Mesenchymal stem cell (in vitro differentiated cells and primary cell): ENCODE results near the gene ORC6.

Experiments
- DNase-seq: peaks from one replicate; pipeline ENCODE4 v3.0.0-alpha.2; 2013
- H2AFZ ChIP-seq: one replicate; pipeline ENCODE4 v1.6.1; 2013; ENCODE audit warnings: low read depth, mild to moderate bottlenecking, control low read depth, inconsistent platforms, low read length, moderate library complexity
- H2AK5ac ChIP-seq: 2 replicates; pipeline ENCODE4 v1.6.1; 2013; ENCODE audit warnings: low read length, moderate library complexity, mild to moderate bottlenecking, inconsistent platforms; ENCODE audit not compliant: severe bottlenecking
- H2BK120ac ChIP-seq: one replicate; pipeline ENCODE4 v1.6.1; 2013; ENCODE audit warnings: low read depth, mild to moderate bottlenecking, inconsistent platforms, low read length, moderate library complexity
- H2BK12ac ChIP-seq, 2 experiments: one replicate each; pipeline ENCODE4 v1.6.1; 2013; ENCODE audit warnings: inconsistent platforms in 2 of 2, low read length in 2 of 2, mild to moderate bottlenecking in 2 of 2, moderate library complexity in 2 of 2, control low read depth in 1 of 2
- H2BK15ac ChIP-seq: one replicate; pipeline ENCODE4 v1.6.1; 2013; ENCODE audit warnings: mild to moderate bottlenecking, low read depth, inconsistent platforms; ENCODE audit not compliant: poor library complexity, severe bottlenecking
- H2BK5ac ChIP-seq: 2 replicates; pipeline ENCODE4 v1.6.1; 2013; ENCODE audit warnings: low read depth, mild to moderate bottlenecking, low read length, control low read depth, inconsistent platforms; ENCODE audit not compliant: poor library complexity, severe bottlenecking
- H3K14ac ChIP-seq, 2 experiments: one replicate each; pipeline ENCODE4 v1.6.1; 2013; ENCODE audit warnings: inconsistent platforms in 2 of 2, low read length in 2 of 2, control low read depth in 1 of 2, mild to moderate bottlenecking in 1 of 2, moderate library complexity in 1 of 2
- H3K18ac ChIP-seq, 2 experiments: one replicate each; pipeline ENCODE4 v1.6.1; 2013; ENCODE audit warnings: inconsistent platforms in 2 of 2, low read length in 2 of 2, control low read depth in 1 of 2, low read depth in 1 of 2, mild to moderate bottlenecking in 1 of 2
- H3K23ac ChIP-seq, 2 experiments: one replicate each; pipeline ENCODE4 v1.6.1; 2013; ENCODE audit warnings: inconsistent platforms in 2 of 2, low read length in 2 of 2, mild to moderate bottlenecking in 2 of 2, moderate library complexity in 2 of 2, control low read depth in 1 of 2
- H3K27ac ChIP-seq: 2 replicates; pipeline ENCODE4 v1.5.1; 2013; ENCODE audit warnings: mild to moderate bottlenecking, moderate library complexity, low read length, control low read depth, inconsistent platforms; ENCODE audit not compliant: poor library complexity, severe bottlenecking
- H3K27me3 ChIP-seq, 2 experiments: 2 replicates each; pipeline versions ENCODE4 v1.6.1 to v1.7.0; 2013; ENCODE audit warnings: low read length in 2 of 2, mild to moderate bottlenecking in 2 of 2, moderate library complexity in 2 of 2, control low read depth in 1 of 2, inconsistent platforms in 1 of 2; ENCODE audit not compliant: control insufficient read depth in 1 of 2, insufficient read depth in 1 of 2
- H3K36me3 ChIP-seq, 2 experiments: 2 replicates each; pipeline versions ENCODE4 v1.6.1 to v1.7.0; 2013; ENCODE audit warnings: low read length in 2 of 2, control low read depth in 1 of 2, inconsistent platforms in 1 of 2, low read depth in 1 of 2, mild to moderate bottlenecking in 1 of 2; ENCODE audit not compliant: insufficient read depth in 2 of 2, control insufficient read depth in 1 of 2
- H3K4ac ChIP-seq, 2 experiments: one replicate each; pipeline ENCODE4 v1.6.1; 2013; ENCODE audit warnings: inconsistent platforms in 2 of 2, low read length in 2 of 2, mild to moderate bottlenecking in 2 of 2, moderate library complexity in 2 of 2, control low read depth in 1 of 2, low read depth in 1 of 2
- H3K4me1 ChIP-seq: 2 replicates; pipeline ENCODE4 v1.6.1; 2013; ENCODE audit warnings: low read depth, low read length, control low read depth; ENCODE audit not compliant: control insufficient read depth, insufficient read depth
- H3K4me2 ChIP-seq: 2 replicates; pipeline ENCODE4 v1.6.1; 2013; ENCODE audit warnings: low read length, mild to moderate bottlenecking, inconsistent platforms; ENCODE audit not compliant: poor library complexity, severe bottlenecking
- H3K4me3 ChIP-seq, 2 experiments: 2 replicates each; pipeline versions ENCODE4 v1.5.1 to v1.7.0; 2013; ENCODE audit warnings: low read length in 2 of 2, mild to moderate bottlenecking in 2 of 2, control low read depth in 1 of 2, low read depth in 1 of 2; ENCODE audit not compliant: insufficient read depth in 1 of 2
- H3K79me1 ChIP-seq: replicated peaks from 2 replicates; pipeline ENCODE4 v1.6.1; 2013; ENCODE audit warnings: mild to moderate bottlenecking, control low read depth, low read length, inconsistent platforms; ENCODE audit not compliant: poor library complexity, severe bottlenecking
- H3K9ac ChIP-seq: 2 replicates; pipeline ENCODE4 v1.7.0; 2013; ENCODE audit warnings: mild to moderate bottlenecking, low read length, moderate library complexity
- H3K9me3 ChIP-seq: 2 replicates; pipeline ENCODE4 v1.7.0; 2013; ENCODE audit warnings: mild to moderate bottlenecking, low read length; ENCODE audit not compliant: control insufficient read depth
- H4K8ac ChIP-seq: one replicate; pipeline ENCODE4 v1.6.1; 2013; ENCODE audit warnings: inconsistent platforms, mild to moderate bottlenecking, low read length, moderate library complexity
- H4K91ac ChIP-seq: one replicate; pipeline ENCODE4 v1.6.1; 2013; ENCODE audit warnings: mild to moderate bottlenecking, low read length, inconsistent platforms
- WGBS: methylation state at CpG from one replicate; pipeline ENCODE4 v1.1.7; 2013; ENCODE audit warnings: mixed read lengths; 5-methylcytosine and 5-hydroxymethylcytosine counted together

The ORC6 gene

GRCh38 chr16:46696957-46697356 is 7.5 kb downstream of the ORC6 start:
- H3K4me1 ChIP-seq = no peaks in the 10 kb centered on the region
- H2AK5ac ChIP-seq = no peak overlapping the region
- no peak for DNase-seq

GRCh38 chr16:46700048-46700447 is 10.6 kb downstream of the ORC6 start:
- Histone ChIP-seq H3K79me1 (no peaks in the 10 kb centered on the region), H3K23ac (no peak overlapping the region), H3K4me2 (no peak overlapping the region), H2BK12ac (no peak overlapping the region), H3K4me3 (no peak overlapping the region), H2BK120ac (no peak overlapping the region), H3K27ac (no peak overlapping the region), H3K4me1 (no peaks in the 10 kb centered on the region), H3K14ac (no peak overlapping the region), H3K4ac (no peak overlapping the region), H4K91ac (no peak overlapping the region), H2AK5ac (no peak overlapping the region), H3K36me3 (peaks cover 0 to 14% of the 10 kb centered on the region in 2 experiments), H3K9ac (no peak overlapping the region), H2BK15ac (no peak overlapping the region), H2BK5ac (no peak overlapping the region), H3K9me3 (no peaks in the 10 kb centered on the region), H4K8ac (no peak overlapping the region), H2AFZ (no peak overlapping the region), H3K18ac (no peak overlapping the region), H3K27me3 (no peaks in the 10 kb centered on the region)
- 100% methylated on average over 1 of the region's 3 CpGs for WGBS
- DNase-seq = no peak

More at GRCh38 chr16:46696957-46697356, 7.5 kb downstream of the ORC6 start:
- Histone ChIP-seq H3K18ac (no peak overlapping the region), H3K4ac (no peak overlapping the region), H2AFZ (no peak overlapping the region), H2BK15ac (no peak overlapping the region), H3K79me1 (no peaks in the 10 kb centered on the region), H3K27ac (no peak overlapping the region), H2BK5ac (no peak overlapping the region), H4K8ac (no peak overlapping the region), H2BK12ac (no peak overlapping the region), H2BK120ac (no peak overlapping the region), H3K14ac (no peak overlapping the region), H3K23ac (no peak overlapping the region), H3K36me3 (peaks cover 0 to 17% of the 10 kb centered on the region in 2 experiments), H4K91ac (no peak overlapping the region), H3K9ac (no peak overlapping the region), H3K27me3 (no peaks in the 10 kb centered on the region), H3K4me2 (no peak overlapping the region), H3K4me3 (no peak overlapping the region), H3K9me3 (no peaks in the 10 kb centered on the region)
- 90% methylated on average over 3 of the region's 3 CpGs for WGBS

GRCh38 chr16:46701615-46702014 is 12.2 kb downstream of the ORC6 start:
- Histone ChIP-seq H3K9ac (no peak overlapping the region), H2BK12ac (no peak overlapping the region), H3K4me1 (no peaks in the 10 kb centered on the region), H3K23ac (no peak overlapping the region), H2BK15ac (no peak overlapping the region), H3K36me3 (peaks cover 0 to 5% of the 10 kb centered on the region in 2 experiments), H3K27ac (no peak overlapping the region), H3K18ac (no peak overlapping the region), H3K9me3 (no peaks in the 10 kb centered on the region), H4K91ac (no peak overlapping the region), H3K4ac (no peak overlapping the region), H2AK5ac (no peak overlapping the region), H2BK120ac (no peak overlapping the region), H4K8ac (no peak overlapping the region), H3K14ac (no peak overlapping the region), H2BK5ac (no peak overlapping the region), H3K79me1 (no peaks in the 10 kb centered on the region), H3K27me3 (no peaks in the 10 kb centered on the region), H2AFZ (no peak overlapping the region), H3K4me2 (no peak overlapping the region), H3K4me3 (no peak overlapping the region)
- DNase-seq = no peak
- WGBS = 95% methylated on average over 3 of the region's 4 CpGs

GRCh38 chr16:46702030-46702429 is 12.6 kb downstream of the ORC6 start:
- Histone ChIP-seq H3K4me2 (no peak overlapping the region), H3K14ac (no peak overlapping the region), H3K18ac (no peak overlapping the region), H3K36me3 (peaks cover 0 to 3% of the 10 kb centered on the region in 2 experiments), H4K91ac (no peak overlapping the region), H3K4me1 (no peaks in the 10 kb centered on the region), H3K9me3 (no peaks in the 10 kb centered on the region), H2AK5ac (no peak overlapping the region), H4K8ac (no peak overlapping the region), H3K23ac (no peak overlapping the region), H2BK120ac (no peak overlapping the region), H2AFZ (no peak overlapping the region), H3K4me3 (no peak overlapping the region), H3K27ac (no peak overlapping the region), H3K79me1 (no peaks in the 10 kb centered on the region), H2BK5ac (no peak overlapping the region), H3K9ac (no peak overlapping the region), H2BK12ac (no peak overlapping the region), H3K4ac (no peak overlapping the region), H3K27me3 (no peaks in the 10 kb centered on the region), H2BK15ac (no peak overlapping the region)
- no CpG with 5 or more reads among the region's 2 CpGs for WGBS
- DNase-seq = no peak
